ENCODE measurements around the gene AADAT. TPM values are rescaled to one million over a fixed set of nuclear protein-coding genes. Genes with fewer than 3 reads are reported as not detected.

The AADAT gene
- total and polyA plus RNA-seq, 2 of the 4 experiments (the other 2 are of a cell fraction), result 4.7 to 6.9 TPM

DNA sequence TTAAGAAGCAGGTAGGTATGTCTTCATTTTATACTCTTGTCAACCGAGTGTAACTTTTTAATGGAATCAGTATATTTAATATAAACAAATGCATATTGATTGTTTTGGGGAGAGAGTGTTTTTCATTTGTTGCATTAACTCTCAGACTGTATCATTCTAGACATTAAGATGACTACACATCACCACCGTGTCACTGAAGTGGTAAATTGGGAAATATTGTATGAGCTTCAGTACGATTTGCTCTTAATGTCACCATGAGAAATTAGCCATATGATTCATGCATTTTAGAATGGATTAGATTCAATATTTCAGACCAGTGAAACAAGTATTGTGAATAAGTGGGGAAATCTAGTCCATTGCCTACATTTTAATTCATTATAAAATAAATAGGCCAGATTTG, 53.9 kb downstream of the AADAT start:
- no peaks in the 10 kb centered on the region for H3K9me1 ChIP-seq (ENCODE audit: insufficient read depth, low read length)
- intact Hi-C loops (cut with micrococcal nuclease) (no loop called here), in situ Hi-C loops (cut with MboI; ENCODE audit: low sequenced_read_pairs) (no loop called here), dilution Hi-C loops (cut with HindIII; ENCODE audit: low sequenced_read_pairs, unreplicated experiment) (no loop called here)
- H4K91ac ChIP-seq (ENCODE audit: insufficient read depth, low read depth, low read length), result no peak overlapping the region
- H2BK5ac ChIP-seq (ENCODE audit: low read depth, low read length, poor library complexity, severe bottlenecking), result no peak overlapping the region
- H3K4me1 ChIP-seq (ENCODE audit: control insufficient read depth, insufficient read depth, low read length), result no peaks in the 10 kb centered on the region
- POLR2A ChIA-PET (ENCODE audit: unreplicated experiment), result no interaction called here
- no peak overlapping the region for H3K14ac ChIP-seq (replicated peaks; ENCODE audit: low read depth, low read length)
- H3K56ac ChIP-seq (ENCODE audit: extremely low read depth, insufficient read depth, low read length), result no peak overlapping the region
- H3K18ac ChIP-seq (ENCODE audit: low read depth, low read length), result no peak overlapping the region
- no peak overlapping the region for H2BK20ac ChIP-seq (ENCODE audit: low read depth, low read length)
- no peak overlapping the region for H2AK9ac ChIP-seq (replicated peaks; ENCODE audit: low read depth, low read length, poor library complexity)
- no peak overlapping the region for H2BK120ac ChIP-seq (ENCODE audit: low read depth, low read length)
- no peak overlapping the region for H2BK15ac ChIP-seq (ENCODE audit: low read depth, low read length)
- H3K79me1 ChIP-seq (ENCODE audit: low read depth in 1 of 2, low read length in 2 of 2), result no peaks in the 10 kb centered on the region
- no peaks in the 10 kb centered on the region for H3K9me3 ChIP-seq (ENCODE audit: control insufficient read depth, insufficient read depth, low read length)
- no peak overlapping the region for H3K4me2 ChIP-seq (ENCODE audit: low read depth, low read length)
- H3K23ac ChIP-seq (ENCODE audit: low read depth, low read length), result no peak overlapping the region
- no peak overlapping the region for H2AFZ ChIP-seq (replicated peaks; ENCODE audit: low read length, poor library complexity)
- no peak overlapping the region for H3K9ac ChIP-seq (ENCODE audit: low read depth, low read length)
- WGBS, 2 experiments (ENCODE audit: extremely low coverage in 2 of 2, insufficient read length in 1 of 2), result no CpG with 5 or more reads among the region's 3 CpGs
- no peaks in the 10 kb centered on the region for H4K20me1 ChIP-seq (ENCODE audit: insufficient read depth, low read length)
- H3K27ac ChIP-seq (ENCODE audit: insufficient read depth, low read length), result no peak overlapping the region
- TF ChIP-seq MAFK (IDR thresholded peaks at IDR 0.05; ENCODE audit: low read depth, low read length) (no peak), CEBPB (IDR thresholded peaks at IDR 0.05; ENCODE audit: low read depth, low read length) (no peak), RFX5 (IDR thresholded peaks at IDR 0.05; ENCODE audit: low read depth, low read length) (no peak), BHLHE40 (IDR thresholded peaks at IDR 0.05; ENCODE audit: low read depth, low read length) (no peak), CHD1 (IDR thresholded peaks at IDR 0.05; ENCODE audit: low read depth, low read length) (no peak), RAD21 (IDR thresholded peaks at IDR 0.05; ENCODE audit: low read length) (no peak), MAZ (IDR thresholded peaks at IDR 0.05; ENCODE audit: borderline replicate concordance, low read depth, low read length) (no peak), RCOR1 (IDR thresholded peaks at IDR 0.05; ENCODE audit: insufficient replicate concordance, low read length) (no peak), SMC3 (IDR thresholded peaks at IDR 0.05; ENCODE audit: low read depth, low read length) (no peak), POLR2A (IDR thresholded peaks at IDR 0.05; ENCODE audit: low read depth, low read length) (no peak), FOS (IDR thresholded peaks at IDR 0.05; ENCODE audit: low read depth, low read length) (no peak), NFE2L2 (IDR thresholded peaks at IDR 0.05; ENCODE audit: low read depth, low read length) (no peak)
- TF ChIP-seq, protein P1, sequence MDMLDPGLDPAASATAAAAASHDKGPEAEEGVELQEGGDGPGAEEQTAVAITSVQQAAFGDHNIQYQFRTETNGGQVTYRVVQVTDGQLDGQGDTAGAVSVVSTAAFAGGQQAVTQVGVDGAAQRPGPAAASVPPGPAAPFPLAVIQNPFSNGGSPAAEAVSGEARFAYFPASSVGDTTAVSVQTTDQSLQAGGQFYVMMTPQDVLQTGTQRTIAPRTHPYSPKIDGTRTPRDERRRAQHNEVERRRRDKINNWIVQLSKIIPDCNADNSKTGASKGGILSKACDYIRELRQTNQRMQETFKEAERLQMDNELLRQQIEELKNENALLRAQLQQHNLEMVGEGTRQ (IDR thresholded peaks at IDR 0.05; ENCODE audit: low read depth, low read length), result no peak
- TF ChIP-seq, protein P2, sequence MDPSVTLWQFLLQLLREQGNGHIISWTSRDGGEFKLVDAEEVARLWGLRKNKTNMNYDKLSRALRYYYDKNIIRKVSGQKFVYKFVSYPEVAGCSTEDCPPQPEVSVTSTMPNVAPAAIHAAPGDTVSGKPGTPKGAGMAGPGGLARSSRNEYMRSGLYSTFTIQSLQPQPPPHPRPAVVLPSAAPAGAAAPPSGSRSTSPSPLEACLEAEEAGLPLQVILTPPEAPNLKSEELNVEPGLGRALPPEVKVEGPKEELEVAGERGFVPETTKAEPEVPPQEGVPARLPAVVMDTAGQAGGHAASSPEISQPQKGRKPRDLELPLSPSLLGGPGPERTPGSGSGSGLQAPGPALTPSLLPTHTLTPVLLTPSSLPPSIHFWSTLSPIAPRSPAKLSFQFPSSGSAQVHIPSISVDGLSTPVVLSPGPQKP (IDR thresholded peaks at IDR 0.05; ENCODE audit: borderline replicate concordance, low read depth, low read length), result no peak
- TF ChIP-seq, protein P3, sequence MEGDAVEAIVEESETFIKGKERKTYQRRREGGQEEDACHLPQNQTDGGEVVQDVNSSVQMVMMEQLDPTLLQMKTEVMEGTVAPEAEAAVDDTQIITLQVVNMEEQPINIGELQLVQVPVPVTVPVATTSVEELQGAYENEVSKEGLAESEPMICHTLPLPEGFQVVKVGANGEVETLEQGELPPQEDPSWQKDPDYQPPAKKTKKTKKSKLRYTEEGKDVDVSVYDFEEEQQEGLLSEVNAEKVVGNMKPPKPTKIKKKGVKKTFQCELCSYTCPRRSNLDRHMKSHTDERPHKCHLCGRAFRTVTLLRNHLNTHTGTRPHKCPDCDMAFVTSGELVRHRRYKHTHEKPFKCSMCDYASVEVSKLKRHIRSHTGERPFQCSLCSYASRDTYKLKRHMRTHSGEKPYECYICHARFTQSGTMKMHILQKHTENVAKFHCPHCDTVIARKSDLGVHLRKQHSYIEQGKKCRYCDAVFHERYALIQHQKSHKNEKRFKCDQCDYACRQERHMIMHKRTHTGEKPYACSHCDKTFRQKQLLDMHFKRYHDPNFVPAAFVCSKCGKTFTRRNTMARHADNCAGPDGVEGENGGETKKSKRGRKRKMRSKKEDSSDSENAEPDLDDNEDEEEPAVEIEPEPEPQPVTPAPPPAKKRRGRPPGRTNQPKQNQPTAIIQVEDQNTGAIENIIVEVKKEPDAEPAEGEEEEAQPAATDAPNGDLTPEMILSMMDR (conservative IDR thresholded peaks at IDR 0.05; ENCODE audit: low read depth, low read length), result no peak
- no peak overlapping the region for H4K5ac ChIP-seq (ENCODE audit: low read depth, low read length)
- H3K27me3 ChIP-seq (ENCODE audit: control insufficient read depth, insufficient read depth, low read length), result peaks cover 9% of the 10 kb centered on the region
- no peak overlapping the region for H2AK5ac ChIP-seq (ENCODE audit: low read depth, low read length)
- BruUV-seq (replicated peaks), result no TSS peak
- ATAC-seq (ENCODE audit: low read depth) (no peak), DNase-seq (no peak)
- no peak overlapping the region for H4K8ac ChIP-seq (ENCODE audit: low read depth in 2 of 2, low read length in 2 of 2)
- no peak overlapping the region for H3K4me3 ChIP-seq (ENCODE audit: insufficient read depth, low read depth, low read length)
- CTCF ChIA-PET, result no interaction called here
- H3K4ac ChIP-seq (ENCODE audit: low read depth, low read length), result no peak overlapping the region
- no peaks in the 10 kb centered on the region for H3K36me3 ChIP-seq (ENCODE audit: control insufficient read depth, insufficient read depth, low read length)

All from IMR-90 (cell line).